Vagina (tissue), 2 donors: Measurements from ENCODE around the gene RABGAP1L.

Source experiments
- CTCF ChIP-seq, 3 experiments: fragments of 450-650 bp in 2 of 3; fragments of 200-600 bp in 1 of 3; sonication (generic) in 1 of 3; IDR thresholded peaks; one replicate each; pipeline ENCODE4 v1.5.1; 2017 to 2019; ENCODE audit warnings: antibody characterized with exemption in 3 of 3, mild to moderate bottlenecking in 2 of 3, moderate library complexity in 2 of 3
- POLR2A ChIP-seq, 2 donors: fragments of 450-650 bp; IDR thresholded peaks; one replicate each; pipeline ENCODE4 v1.6.1; 2017; ENCODE audit warnings: antibody characterized with exemption in 2 of 2, mild to moderate bottlenecking in 2 of 2, moderate library complexity in 2 of 2

GRCh38 chr1:174836543-174836942 lies 677.2 kb downstream of the RABGAP1L start:
- no peak for TF ChIP-seq POLR2A (IDR thresholded peaks at IDR 0.05)
- no peak for TF ChIP-seq CTCF (IDR thresholded peaks at IDR 0.05)
